ENCODE results near the gene SPPL2A. TPM values are rescaled to one million over a fixed set of nuclear protein-coding genes. Genes with fewer than 3 reads are reported as not detected.
A peak's percentile ranks its signal among the peaks of the same experiment; 100 is the strongest.
"Not testable (repeated sequence)": the region's sequence is repeated elsewhere in the genome, so short reads cannot be mapped to it uniquely, and the experiment has no call there.

SPPL2A gene
- total RNA-seq (100 to 1,000 TPM in 1 of 5 experiments, 10 to 100 TPM in 4; 42.1 to 100 (median 58.1) TPM), polyA plus RNA-seq (10 to 100 TPM; 40.6 to 43.7 TPM), total RNA-seq (26.0 reads per million, percentile 56 among the genes with 10 or more reads in this experiment)

- DNase-seq = peak; percentile 45 to 90 (median 61)
- peaks cover 27 to 58% (median 51%) of the 10 kb centered on the region in 7 donors for H3K4me1 Mint-ChIP-seq
- CTCF ChIA-PET = interaction anchor here (1.5 kb wide), 1 partner anchor 16 kb away, joined by 3 read pairs; no protein-coding TSS in a partner anchor
Observed at GRCh38 chr15:50765195-50765967, at the start of gene SPPL2A. Gene SPPL2A, minus strand, starts transcription at chr15:50765706. Its CDS starts 173 bp downstream, at chr15:50765533.

GRCh38 chr15:50814634-50815033, 49.1 kb upstream of the SPPL2A start:
- POLR2A ChIA-PET = no interaction called here

More at GRCh38 chr15:50765195-50765967, at the start of gene SPPL2A:
- H3K27me3 ChIP-seq (ENCODE audit: control insufficient read depth in 2 of 2, insufficient read depth in 2 of 2, low read length in 2 of 2) = no peaks in the 10 kb centered on the region
- peak within 1 kb of the TSS; percentile 77 for H3K4me3 ChIP-seq (ENCODE audit: low read length)
- peaks cover 0 to 5% (median 0%) of the 10 kb centered on the region in 3 experiments for H3K36me3 ChIP-seq (ENCODE audit: control insufficient read depth in 2 of 3, insufficient read depth in 3 of 3, low read length in 3 of 3)
- Mint-ChIP-seq H3K4me3 (peak within 1 kb of the TSS; percentile 81 to 97 (median 94)), H3K27me3 (no peaks in the 10 kb centered on the region), H3K9me3 (peaks cover 0 to 1% (median 0%) of the 10 kb centered on the region in 11 donors), H3K36me3 (peaks cover 0 to 12% (median 0%) of the 10 kb centered on the region in 5 donors), H3K27ac (peak within 1 kb of the TSS; percentile 85 to 98 (median 93))
- H3K27ac ChIP-seq (ENCODE audit: low read depth, low read length) = peak within 1 kb of the TSS; percentile 90
- H3K9me3 ChIP-seq (ENCODE audit: control insufficient read depth in 2 of 3, low read length in 3 of 3) = no peaks in the 10 kb centered on the region
- POLR2A ChIA-PET = interaction anchor here (0.9 to 2.0 kb wide), 4 partner anchors 13 to 114 kb away, joined by 3 to 8 read pairs (median 5); partner anchors contain the start of gene TRPM7
- intact Hi-C loops (cut with micrococcal nuclease) = loop anchor here (1.0 to 10.0 kb wide), 15 partner anchors 15 to 1891 kb away; partner anchors contain the start of genes TRPM7 (in 2 of the 2), USP8 (in 2 of the 2), AP4E1 (in 1 of the 2) and COPS2 (in 1 of the 2)
- no peaks in the 10 kb centered on the region for H3K4me1 ChIP-seq (ENCODE audit: control insufficient read depth in 2 of 2, insufficient read depth in 2 of 2, low read length in 2 of 2)
- peak; percentile 91 for ATAC-seq

GRCh38 chr15:50813865-50814264, 48.4 kb upstream of the SPPL2A start:
- no peak overlapping the region for H3K27ac ChIP-seq (ENCODE audit: low read depth, low read length)
- no peak overlapping the region for H3K27ac Mint-ChIP-seq
- peaks cover 0 to 23% (median under 1%) of the 10 kb centered on the region in 5 donors for H3K27me3 Mint-ChIP-seq
- CTCF ChIA-PET = no interaction called here
- no peaks in the 10 kb centered on the region for H3K4me1 Mint-ChIP-seq
- no peaks in the 10 kb centered on the region for H3K36me3 Mint-ChIP-seq
- DNase-seq (no peak), ATAC-seq (no peak)
- no peaks in the 10 kb centered on the region for H3K9me3 ChIP-seq (ENCODE audit: control insufficient read depth in 2 of 3, low read length in 3 of 3)
- intact Hi-C loops (cut with micrococcal nuclease) = no loop called here
- H3K4me1 ChIP-seq (ENCODE audit: control insufficient read depth in 2 of 2, insufficient read depth in 2 of 2, low read length in 2 of 2) = no peaks in the 10 kb centered on the region
- no peak overlapping the region for H3K4me3 Mint-ChIP-seq
- H3K4me3 ChIP-seq (ENCODE audit: low read length) = no peak overlapping the region
- H3K36me3 ChIP-seq (ENCODE audit: control insufficient read depth in 2 of 3, insufficient read depth in 3 of 3, low read length in 3 of 3) = no peaks in the 10 kb centered on the region
- H3K9me3 Mint-ChIP-seq = no peaks in the 10 kb centered on the region
- POLR2A ChIA-PET = no interaction called here
- H3K27me3 ChIP-seq (ENCODE audit: control insufficient read depth in 2 of 2, insufficient read depth in 2 of 2, low read length in 2 of 2) = peaks cover 0 to 3% of the 10 kb centered on the region in 2 donors

More at GRCh38 chr15:50814634-50815033, 49.1 kb upstream of the SPPL2A start:
- Mint-ChIP-seq H3K4me1 (no peaks in the 10 kb centered on the region), H3K9me3 (no peaks in the 10 kb centered on the region), H3K27ac (no peak overlapping the region), H3K36me3 (no peaks in the 10 kb centered on the region), H3K27me3 (peaks cover 0 to 28% (median 5%) of the 10 kb centered on the region in 5 donors), H3K4me3 (no peak overlapping the region)
- Histone ChIP-seq H3K36me3 (ENCODE audit: control insufficient read depth in 2 of 3, insufficient read depth in 3 of 3, low read length in 3 of 3) (no peaks in the 10 kb centered on the region), H3K4me3 (ENCODE audit: low read length) (no peak overlapping the region), H3K27me3 (ENCODE audit: control insufficient read depth in 2 of 2, insufficient read depth in 2 of 2, low read length in 2 of 2) (peaks cover 0 to 3% of the 10 kb centered on the region in 2 donors), H3K4me1 (ENCODE audit: control insufficient read depth in 2 of 2, insufficient read depth in 2 of 2, low read length in 2 of 2) (no peaks in the 10 kb centered on the region), H3K27ac (ENCODE audit: low read depth, low read length) (no peak overlapping the region), H3K9me3 (ENCODE audit: control insufficient read depth in 2 of 3, low read length in 3 of 3) (no peaks in the 10 kb centered on the region)
- intact Hi-C loops (cut with micrococcal nuclease) = no loop called here
- CTCF ChIA-PET = no interaction called here
- no peak for DNase-seq
- no peak for ATAC-seq

GRCh38 chr15:50813089-50813488, 47.6 kb upstream of the SPPL2A start:
- Histone ChIP-seq H3K4me1 (ENCODE audit: control insufficient read depth in 2 of 2, insufficient read depth in 2 of 2, low read length in 2 of 2) (no peaks in the 10 kb centered on the region), H3K4me3 (ENCODE audit: low read length) (no peak overlapping the region), H3K27me3 (ENCODE audit: control insufficient read depth in 2 of 2, insufficient read depth in 2 of 2, low read length in 2 of 2) (peaks cover 0 to 3% of the 10 kb centered on the region in 2 donors), H3K9me3 (ENCODE audit: control insufficient read depth in 2 of 3, low read length in 3 of 3) (no peaks in the 10 kb centered on the region), H3K27ac (ENCODE audit: low read depth, low read length) (no peak overlapping the region), H3K36me3 (ENCODE audit: control insufficient read depth in 2 of 3, insufficient read depth in 3 of 3, low read length in 3 of 3) (no peaks in the 10 kb centered on the region)
- H3K9me3 Mint-ChIP-seq = no peaks in the 10 kb centered on the region
- no peaks in the 10 kb centered on the region for H3K36me3 Mint-ChIP-seq
- H3K27ac Mint-ChIP-seq = peak overlapping the region in 1 of 9 donors; percentile 49
- no peak for ATAC-seq
- no peaks in the 10 kb centered on the region for H3K4me1 Mint-ChIP-seq
- DNase-seq = no peak
- H3K27me3 Mint-ChIP-seq = peaks cover 0 to 23% (median 0%) of the 10 kb centered on the region in 5 donors
- intact Hi-C loops (cut with micrococcal nuclease) = no loop called here
- CTCF ChIA-PET = no interaction called here
- H3K4me3 Mint-ChIP-seq = no peak overlapping the region
- POLR2A ChIA-PET = no interaction called here

GRCh38 chr15:50812181-50812506, 46.6 kb upstream of the SPPL2A start:
- peaks cover 0 to 19% (median 0%) of the 10 kb centered on the region in 5 donors for H3K27me3 Mint-ChIP-seq
- DNase-seq; intact Hi-C loops (cut with micrococcal nuclease); H3K36me3 ChIP-seq (ENCODE audit: control insufficient read depth in 2 of 3, insufficient read depth in 3 of 3, low read length in 3 of 3); H3K27me3 ChIP-seq (ENCODE audit: control insufficient read depth in 2 of 2, insufficient read depth in 2 of 2, low read length in 2 of 2); H3K27ac ChIP-seq (ENCODE audit: low read depth, low read length); H3K9me3 ChIP-seq (ENCODE audit: control insufficient read depth in 2 of 3, low read length in 3 of 3); ATAC-seq; H3K9me3 Mint-ChIP-seq; CTCF ChIA-PET; H3K27ac Mint-ChIP-seq; H3K4me1 ChIP-seq (ENCODE audit: control insufficient read depth in 2 of 2, insufficient read depth in 2 of 2, low read length in 2 of 2); H3K36me3 Mint-ChIP-seq; POLR2A ChIA-PET; H3K4me3 Mint-ChIP-seq; H3K4me3 ChIP-seq (ENCODE audit: low read length); H3K4me1 Mint-ChIP-seq: not testable (repeated sequence)

GRCh38 chr15:50811461-50812180, 46.1 kb upstream of the SPPL2A start:
- CTCF ChIA-PET, H3K4me3 Mint-ChIP-seq, POLR2A ChIA-PET: not testable (repeated sequence)

More at GRCh38 chr15:50811461-50812180, 46.1 kb upstream of the SPPL2A start:
- H3K27me3 Mint-ChIP-seq = peaks cover 0 to 19% (median 0%) of the 10 kb centered on the region in 5 donors
- H3K27ac ChIP-seq (ENCODE audit: low read depth, low read length); H3K36me3 ChIP-seq (ENCODE audit: control insufficient read depth in 2 of 3, insufficient read depth in 3 of 3, low read length in 3 of 3); H3K27ac Mint-ChIP-seq; H3K27me3 ChIP-seq (ENCODE audit: control insufficient read depth in 2 of 2, insufficient read depth in 2 of 2, low read length in 2 of 2); H3K9me3 Mint-ChIP-seq; H3K4me3 ChIP-seq (ENCODE audit: low read length); intact Hi-C loops (cut with micrococcal nuclease); ATAC-seq; H3K4me1 ChIP-seq (ENCODE audit: control insufficient read depth in 2 of 2, insufficient read depth in 2 of 2, low read length in 2 of 2); H3K9me3 ChIP-seq (ENCODE audit: control insufficient read depth in 2 of 3, low read length in 3 of 3); DNase-seq; H3K36me3 Mint-ChIP-seq; H3K4me1 Mint-ChIP-seq: not testable (repeated sequence)

Data from naive thymus-derived CD4-positive, alpha-beta T cell (primary cell).